HG02678 (cell line): Measurements from ENCODE around the gene MINDY4.

ENCODE experiments used
- ATAC-seq: cut with Tn5 transposase; IDR thresholded peaks from one replicate; pipeline ENCODE4 v1.9.1; 2021; ENCODE audit warnings: mild to moderate bottlenecking, moderate library complexity; ENCODE audit not compliant: unreplicated experiment

Gene MINDY4

GRCh38 chr7:30771174-30771879 lies at the start of gene MINDY4:
Gene MINDY4 (plus strand): TSS chr7:30771417. CDS start chr7:30771494, 77 bp downstream.
- peak; percentile 87 for ATAC-seq

GRCh38 chr7:30722187-30722586 lies 49.0 kb upstream of the MINDY4 start:
- no peak for ATAC-seq

- ATAC-seq: no peak
Measured at GRCh38 chr7:30722671-30723070, 48.5 kb upstream of the MINDY4 start.

- no peak for ATAC-seq
Measured at GRCh38 chr7:30723776-30724175, 47.4 kb upstream of the MINDY4 start.

GRCh38 chr7:30726296-30727006 lies 44.8 kb upstream of the MINDY4 start:
- no peak for ATAC-seq

DNA sequence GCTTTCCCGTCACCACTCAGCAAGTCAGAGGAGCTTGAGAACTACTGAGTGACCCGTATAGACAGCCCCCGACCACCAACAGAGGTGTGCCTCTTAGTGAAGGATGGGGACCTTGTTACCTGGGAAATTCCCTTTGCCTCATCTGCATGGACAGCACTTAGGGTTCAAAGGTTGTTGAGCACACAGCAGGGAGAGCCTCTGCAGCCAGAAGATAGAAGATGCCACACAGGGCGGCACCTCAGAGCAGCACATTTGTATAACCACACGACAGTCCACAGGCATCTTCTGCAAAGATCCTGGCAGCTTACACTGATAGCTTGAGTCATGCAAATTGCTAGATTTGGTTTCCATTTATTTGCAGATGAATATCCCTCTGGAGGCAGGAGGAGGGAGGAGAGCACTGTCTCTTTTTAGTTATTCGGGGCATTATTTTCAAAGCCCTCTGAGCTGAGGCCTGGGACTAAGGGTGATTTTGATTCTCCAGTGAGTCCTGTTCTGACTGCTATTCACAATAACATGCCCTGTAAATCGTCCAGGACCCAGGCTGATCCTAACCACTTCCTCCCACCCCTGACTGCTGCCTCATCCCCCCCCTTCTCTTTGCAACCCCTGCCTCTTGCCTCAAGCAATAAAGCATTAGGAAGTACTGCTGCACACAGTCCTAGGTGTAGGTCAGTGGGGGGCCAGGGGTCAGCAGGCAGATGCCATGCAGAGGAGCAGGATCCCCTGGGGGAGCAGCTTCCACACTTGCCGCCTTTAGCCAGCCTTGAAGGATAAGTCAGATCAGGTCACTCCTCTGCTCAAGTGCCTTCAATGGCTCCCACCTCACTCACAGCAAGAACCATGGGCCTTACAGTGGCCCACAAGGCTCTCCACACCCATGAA lies 43.9 kb upstream of the MINDY4 start:
- ATAC-seq: no peak

DNA sequence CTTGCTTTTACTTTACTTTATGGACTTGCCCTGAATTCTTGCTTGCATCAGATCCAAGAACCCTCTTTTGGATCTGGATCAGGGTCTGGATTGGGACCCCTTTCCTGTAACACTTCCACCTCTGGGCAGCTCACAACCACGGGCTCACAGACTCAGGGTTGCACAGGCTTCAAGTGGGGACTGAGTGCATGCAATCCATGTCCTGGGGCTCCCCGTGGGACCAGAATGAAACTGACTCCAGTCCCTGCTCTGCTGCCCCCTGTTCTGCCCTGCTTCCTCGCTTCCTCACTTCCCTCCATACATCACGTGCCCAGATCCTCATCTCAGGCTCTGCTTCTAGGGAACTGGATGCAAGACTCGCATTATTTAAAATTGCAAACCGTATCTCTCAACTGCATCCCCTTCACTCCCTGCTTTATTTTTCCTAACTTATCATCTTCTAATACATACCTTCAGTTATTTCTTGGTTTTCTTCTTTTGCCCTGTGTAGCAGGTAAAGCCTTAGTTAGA lies 42.6 kb upstream of the MINDY4 start:
- no peak for ATAC-seq

DNA sequence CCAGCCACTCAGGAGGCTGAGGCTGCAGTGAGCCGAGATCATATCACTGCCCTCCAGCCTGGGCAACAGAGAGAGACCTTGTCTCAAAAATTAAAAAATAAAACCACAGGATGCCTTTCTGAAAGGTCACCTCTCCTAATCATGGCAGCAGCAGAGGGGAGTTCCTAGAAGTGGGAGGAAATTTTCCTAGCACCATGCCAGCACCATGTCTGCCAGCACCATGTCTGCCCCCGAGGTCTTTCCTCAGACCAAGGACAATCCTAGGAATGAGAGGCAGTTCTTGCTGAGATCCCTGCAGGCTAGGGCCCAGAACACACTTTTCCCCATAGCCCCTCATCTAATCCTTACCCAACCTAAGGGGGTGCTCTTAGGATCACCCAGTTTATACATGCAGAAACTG lies 41.6 kb upstream of the MINDY4 start:
- no peak for ATAC-seq

DNA sequence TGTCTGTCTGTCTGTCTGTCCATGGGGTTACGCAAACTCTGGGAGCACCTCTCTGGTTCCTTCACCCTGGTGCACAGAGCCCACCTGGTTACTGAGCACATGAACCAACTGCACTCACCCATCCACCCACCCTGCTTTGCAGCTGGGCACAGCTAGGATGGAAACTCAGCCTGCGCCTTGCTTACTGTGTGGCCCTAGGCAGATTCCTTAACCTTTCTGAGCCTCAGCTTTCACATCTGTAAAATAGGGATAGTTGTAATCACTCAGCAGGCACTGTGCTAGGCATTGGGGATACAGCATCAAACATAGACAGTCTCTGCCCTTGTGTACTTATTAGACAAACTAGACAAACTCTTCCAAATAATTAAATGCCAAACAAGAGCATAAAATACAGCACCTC lies 41.1 kb upstream of the MINDY4 start:
- ATAC-seq: no peak

GRCh38 chr7:30730996-30731395 lies 40.2 kb upstream of the MINDY4 start:
- ATAC-seq: no peak

DNA sequence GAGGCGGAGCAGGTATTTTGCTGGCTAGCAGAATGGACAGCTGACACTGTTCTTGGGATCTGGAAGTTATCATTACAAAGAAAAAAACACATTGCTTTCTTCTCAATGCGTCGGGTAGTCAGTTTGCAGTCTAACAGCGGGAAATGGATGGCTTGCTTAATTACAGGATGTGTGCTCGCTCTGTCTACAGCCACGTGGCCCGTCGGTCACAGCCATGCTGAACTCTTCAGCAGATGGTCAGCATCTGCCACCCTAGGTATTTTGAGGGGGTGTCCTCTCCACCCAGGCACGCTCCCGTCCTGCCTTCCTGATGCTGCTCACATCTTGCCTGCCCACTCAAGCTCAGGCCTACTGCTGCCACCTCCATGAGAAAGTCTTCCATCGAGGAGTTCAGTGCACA lies 39.6 kb upstream of the MINDY4 start:
- no peak for ATAC-seq

DNA sequence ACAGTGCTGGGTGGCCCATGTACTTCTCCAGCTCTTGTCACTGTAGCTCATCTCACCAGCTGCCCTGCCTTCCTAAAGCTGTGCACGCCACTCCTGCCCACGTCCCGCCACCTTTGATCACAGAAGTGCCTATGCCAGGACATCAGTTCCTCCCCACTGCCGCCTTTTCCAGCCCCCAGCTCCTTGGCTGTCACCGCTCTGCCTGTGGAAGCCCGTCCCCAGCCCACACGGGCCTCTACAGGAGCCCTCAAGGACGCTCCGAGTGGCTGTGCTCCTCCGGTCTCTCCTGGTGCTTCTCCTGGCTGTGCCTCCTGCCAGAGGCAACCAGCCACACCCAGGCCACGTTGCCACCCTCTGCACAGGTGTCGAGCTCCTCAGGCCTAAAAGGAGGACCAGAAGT lies 38.6 kb upstream of the MINDY4 start:
- no peak for ATAC-seq

GRCh38 chr7:30733216-30733615 lies 38.0 kb upstream of the MINDY4 start:
- no peak for ATAC-seq

GRCh38 chr7:30733691-30734090 lies 37.5 kb upstream of the MINDY4 start:
- ATAC-seq: no peak

- ATAC-seq: no peak
Measured at GRCh38 chr7:30734497-30734896, 36.7 kb upstream of the MINDY4 start.

DNA sequence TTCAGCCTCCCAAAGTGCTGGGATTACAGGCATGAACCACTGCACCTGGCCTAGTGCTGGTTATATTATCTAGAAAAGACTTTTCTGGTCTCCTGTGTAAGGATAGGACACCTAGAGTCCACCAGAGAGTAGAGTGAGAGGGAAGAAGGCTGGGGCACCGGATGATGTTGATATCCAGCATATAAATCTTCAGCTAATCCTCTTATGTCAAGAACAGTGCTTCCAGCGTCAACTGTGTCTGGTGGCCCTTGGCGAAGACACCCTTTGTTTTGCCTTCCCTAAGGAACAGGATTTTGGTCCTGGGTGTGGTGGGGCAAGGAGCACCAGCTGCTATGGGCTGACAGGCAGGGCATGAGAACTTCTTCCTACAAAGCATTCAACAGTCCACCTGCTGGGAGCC lies 35.6 kb upstream of the MINDY4 start:
- no peak for ATAC-seq

- ATAC-seq: no peak
Measured at GRCh38 chr7:30736291-30736690, 34.9 kb upstream of the MINDY4 start.

GRCh38 chr7:30738026-30738915 lies 32.9 kb upstream of the MINDY4 start:
- ATAC-seq: no peak

DNA sequence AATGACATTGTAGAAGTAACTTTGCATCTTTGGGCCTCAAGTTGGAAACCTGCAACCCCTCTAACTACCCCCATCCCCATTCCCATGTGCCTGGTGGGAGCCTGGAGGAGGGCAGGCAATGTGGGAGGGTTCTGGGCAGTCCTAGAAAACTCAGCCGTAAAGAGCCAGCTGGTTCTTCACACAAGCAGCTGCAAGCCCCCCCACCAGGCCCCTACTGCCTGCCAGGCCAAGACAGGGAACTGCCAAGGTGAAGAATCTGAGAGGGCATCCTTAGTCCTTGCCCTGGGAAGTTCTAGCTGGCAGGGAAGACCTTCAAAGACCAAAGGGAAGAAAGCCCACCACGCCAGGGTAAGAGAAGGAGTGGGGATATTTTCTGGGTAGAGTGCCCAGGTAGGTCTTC lies 31.5 kb upstream of the MINDY4 start:
- no peak for ATAC-seq

- ATAC-seq: no peak
Measured at GRCh38 chr7:30740417-30741181, 30.6 kb upstream of the MINDY4 start.
